Left ventricle myocardium superior (tissue), 1 donor: ENCODE data around the gene TPM4. TPM values are rescaled to one million over a fixed set of nuclear protein-coding genes. Genes with fewer than 3 reads are reported as not detected.
"Not testable (repeated sequence)": the region's sequence is repeated elsewhere in the genome, so short reads cannot be mapped to it uniquely, and the experiment has no call there.

Experiments used
- ATAC-seq: fragments of 200-7000 bp; cut with Tn5 transposase; one replicate; pipeline ENCODE4 v1.9.1; 2020; ENCODE audit warnings: mild to moderate bottlenecking, moderate library complexity
- DNase-seq: peaks from one replicate; pipeline ENCODE4 v3.0.0-alpha.2; 2020
- intact Hi-C: fragments of 100-400 bp; cut with micrococcal nuclease; formaldehyde crosslinking; loops from one replicate; pipeline ENCODE4 v1.11.0; 2022
- total RNA-seq: library from RNA; stranded (reverse); fragmentation: NEBNext Ultra II Directional; extraction: Animal tissue kit (Norgen Biotek cat#: 25700); gene quantifications from one replicate; pipeline ENCODE4 v1.2.1, GENCODE V29; 2021
- donor health status: DM: no; HTN: yes; CAD: no; lungs with severe emphysema.

Gene TPM4
- total RNA-seq, 1 donor from 2014 or later = 72.6 TPM

- intact Hi-C loops = no loop called here
- no peak for DNase-seq
- no peak for ATAC-seq
Observed at GRCh38 chr19:16089010-16089846, 12.9 kb downstream of the TPM4 start.

GRCh38 chr19:16091546-16092475 is 15.5 kb downstream of the TPM4 start:
- intact Hi-C loops = no loop called here
- DNase-seq = no peak
- ATAC-seq = no peak

- DNase-seq (no peak), ATAC-seq (no peak)
- intact Hi-C loops = no loop called here
Observed at GRCh38 chr19:16094360-16095070, 18.2 kb downstream of the TPM4 start.

- intact Hi-C loops = no loop called here
- DNase-seq = no peak
- ATAC-seq = peak; percentile 56
Observed at GRCh38 chr19:16095071-16095571, 18.8 kb downstream of the TPM4 start.

- no peak for DNase-seq
- intact Hi-C loops = no loop called here
Observed at GRCh38 chr19:16096280-16096855, 20.1 kb downstream of the TPM4 start.

GRCh38 chr19:16098416-16098768 is 22.1 kb downstream of the TPM4 start:
- intact Hi-C loops = no loop called here
- DNase-seq = no peak
- ATAC-seq = no peak

More at GRCh38 chr19:16096280-16096855, 20.1 kb downstream of the TPM4 start:
- no peak for ATAC-seq

- intact Hi-C loops = no loop called here
- DNase-seq (no peak), ATAC-seq (no peak)
Observed at GRCh38 chr19:16098821-16099220, 22.5 kb downstream of the TPM4 start.

- intact Hi-C loops, DNase-seq, ATAC-seq: not testable (repeated sequence)
Observed at GRCh38 chr19:16099314-16099965, 23.1 kb downstream of the TPM4 start.

- no peak for ATAC-seq
- DNase-seq = no peak
- intact Hi-C loops = no loop called here
Observed at GRCh38 chr19:16100524-16100923, 24.2 kb downstream of the TPM4 start.

- DNase-seq (no peak), ATAC-seq (no peak)
- intact Hi-C loops = no loop called here
Observed at GRCh38 chr19:16104722-16105121, 28.4 kb downstream of the TPM4 start.

- DNase-seq (no peak), ATAC-seq (no peak)
- intact Hi-C loops = no loop called here
Observed at GRCh38 chr19:16106121-16106520, 29.8 kb downstream of the TPM4 start.

- peak; percentile 97 for ATAC-seq
- intact Hi-C loops = no loop called here
- DNase-seq = peak; percentile 99
Observed at GRCh38 chr19:16111160-16111908, 35.0 kb downstream of the TPM4 start, which contains the start of gene RAB8A. TSS of gene RAB8A (plus strand) at chr19:16111889. CDS start at chr19:16111902, 13 bp downstream.

- intact Hi-C loops = no loop called here
- peak; percentile 1 for ATAC-seq
- no peak for DNase-seq
Observed at GRCh38 chr19:16111909-16112752, 35.8 kb downstream of the TPM4 start.

GRCh38 chr19:16112778-16113177 is 36.5 kb downstream of the TPM4 start:
- intact Hi-C loops = no loop called here
- no peak for ATAC-seq
- peak; percentile 14 for DNase-seq

- ATAC-seq (no peak), DNase-seq (no peak)
- intact Hi-C loops = no loop called here
Observed at GRCh38 chr19:16113727-16114126, 37.4 kb downstream of the TPM4 start.

- no peak for ATAC-seq
- intact Hi-C loops = no loop called here
- no peak for DNase-seq
Observed at GRCh38 chr19:16115301-16116039, 39.2 kb downstream of the TPM4 start.
